ENCODE results near the gene SNCAIP.

SNCAIP gene

GRCh38 chr5:122392224-122392623 is 80.2 kb downstream of the SNCAIP start:
- no peak for DNase-seq

DNA sequence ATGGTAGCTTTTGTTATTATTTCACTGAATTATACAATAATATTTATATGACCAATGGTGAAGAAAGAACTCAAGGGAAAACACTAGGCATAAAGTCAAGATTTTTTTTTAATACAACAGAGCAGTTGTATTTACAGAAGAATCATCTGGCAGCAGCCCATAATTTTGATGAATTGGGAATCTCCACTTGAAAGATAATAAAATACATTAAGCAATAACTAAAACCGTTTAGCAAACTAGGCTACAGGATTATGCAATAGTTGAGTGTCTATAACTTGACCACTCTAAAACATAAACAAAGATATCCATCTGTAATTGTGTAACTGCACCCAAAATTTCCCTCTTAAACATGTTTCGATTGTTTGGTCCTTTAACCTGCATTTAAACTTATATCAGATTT is 80.8 kb downstream of the SNCAIP start:
- no peak for DNase-seq

DNA sequence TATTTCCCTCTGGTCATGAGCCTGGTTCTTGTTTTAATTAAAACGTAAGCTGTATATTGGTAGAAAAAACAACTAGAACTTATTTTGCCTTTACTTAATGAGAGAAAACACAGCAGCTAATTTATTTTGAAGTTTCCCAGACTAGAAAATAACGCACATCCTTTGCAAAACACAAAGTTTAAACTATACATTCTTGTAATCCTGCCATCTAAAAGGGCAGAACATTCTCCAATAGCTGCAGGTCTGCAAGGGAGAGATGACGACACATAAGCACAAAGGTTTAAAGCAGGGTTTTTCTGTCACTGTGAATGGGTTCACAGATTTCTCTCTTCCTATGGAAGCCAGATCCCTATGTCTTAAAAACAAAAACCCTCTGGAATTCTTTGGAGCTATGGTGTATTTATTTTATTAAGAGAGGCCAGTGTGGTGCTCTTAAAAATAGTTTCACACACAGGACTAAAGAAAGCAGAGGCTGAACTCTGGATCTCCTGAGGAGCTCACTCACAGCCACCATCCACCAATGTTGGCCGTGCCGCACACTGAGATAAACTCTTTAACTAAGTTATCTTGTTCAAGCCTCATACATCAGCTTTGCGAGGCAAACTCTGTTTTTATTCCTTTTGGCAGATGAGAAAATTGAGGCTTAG is 82.4 kb downstream of the SNCAIP start:
- DNase-seq, result no peak

DNA sequence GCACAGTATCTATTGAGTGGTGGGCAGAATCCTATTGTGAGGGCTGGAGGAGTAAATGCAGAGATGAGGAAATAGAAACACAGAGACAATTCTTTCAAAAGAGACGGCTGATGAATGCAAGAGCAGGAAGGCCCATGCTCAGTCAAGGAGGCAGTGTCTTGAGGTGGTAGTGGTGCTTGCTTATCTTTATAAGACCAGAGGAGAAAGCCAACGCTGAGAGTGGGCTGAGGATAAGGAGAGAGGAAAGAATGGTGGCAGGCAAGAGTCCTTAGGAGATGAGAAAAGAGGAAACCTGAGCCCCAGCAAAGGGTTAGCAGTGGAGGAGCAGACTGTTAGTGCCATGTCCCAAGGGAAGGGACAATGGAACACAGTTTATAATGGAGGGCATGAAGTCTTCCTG is 86.0 kb downstream of the SNCAIP start:
- DNase-seq, result no peak

DNA sequence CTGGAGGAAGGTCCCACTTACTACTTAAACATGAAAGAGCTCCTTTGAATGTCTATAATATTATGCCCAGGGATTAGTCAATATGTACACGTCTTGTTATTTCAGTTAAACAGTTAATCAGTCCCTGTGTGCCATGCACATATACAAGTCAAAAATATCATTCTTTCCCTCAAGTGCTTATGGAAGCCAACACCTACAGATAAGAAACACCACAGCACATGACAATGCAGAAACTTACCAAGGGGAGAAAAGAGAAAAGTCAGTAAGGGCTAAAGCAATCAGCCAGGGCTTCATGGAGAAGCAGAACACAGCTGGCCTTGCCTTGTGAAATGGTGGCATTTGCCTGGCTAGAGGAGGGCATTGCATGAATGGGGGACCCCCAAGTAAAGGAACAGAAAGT is 88.3 kb downstream of the SNCAIP start:
- no peak for DNase-seq

DNA sequence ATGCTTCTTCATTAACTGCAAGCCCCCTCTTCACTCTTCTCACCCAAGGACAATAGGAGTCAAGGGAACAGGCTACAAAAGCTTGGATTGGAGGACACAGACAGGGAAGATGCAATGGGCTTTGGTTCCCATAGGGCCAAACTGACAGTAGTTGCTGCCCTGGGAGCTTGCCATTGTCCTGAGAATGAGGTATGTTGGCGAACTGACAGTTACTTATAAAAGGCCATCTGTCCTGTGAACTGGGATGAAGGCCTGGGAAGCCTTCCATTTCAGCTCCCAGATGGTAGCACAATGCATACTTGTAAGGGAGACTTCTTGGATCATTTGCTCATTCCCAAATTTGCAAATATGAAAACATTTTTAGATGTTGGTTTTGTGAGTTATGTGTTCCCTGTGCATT is 88.9 kb downstream of the SNCAIP start:
- peak in 5 of 56 donors; percentile 15 to 27 (median 22) for DNase-seq

DNA sequence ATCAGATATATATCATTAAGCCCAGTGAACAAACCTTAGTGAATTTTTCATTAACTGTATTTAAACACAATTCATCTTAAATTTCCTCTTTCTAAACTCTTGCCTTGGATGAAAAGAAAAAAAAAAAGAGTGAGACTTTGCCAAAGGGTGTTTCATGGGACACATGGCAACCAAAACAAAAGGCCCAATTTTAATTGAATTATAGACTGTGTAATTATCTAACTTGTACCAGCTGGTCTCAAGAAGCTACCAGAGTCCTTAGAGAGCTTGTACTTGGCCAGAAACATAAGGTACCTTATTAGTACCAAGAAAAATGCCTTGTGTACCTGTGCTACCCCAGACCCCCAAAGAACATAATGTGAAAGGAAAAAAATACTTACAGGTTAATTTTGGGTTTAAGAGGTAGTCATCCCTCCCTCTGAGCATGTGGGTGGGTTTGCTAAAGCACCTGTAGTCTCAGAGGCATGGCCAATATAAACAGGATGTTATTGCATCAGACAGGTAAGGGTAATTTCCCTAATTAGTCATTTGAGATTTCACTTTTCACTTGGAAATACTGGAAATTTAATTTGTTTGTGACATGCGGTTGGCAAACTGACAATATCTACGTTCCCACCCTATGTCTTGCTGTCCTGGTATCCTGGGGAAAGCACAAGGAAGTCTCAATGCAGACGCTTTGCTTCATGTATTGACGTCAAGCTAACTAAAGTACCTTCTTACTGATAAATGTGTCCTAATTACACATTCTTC is 90.1 kb downstream of the SNCAIP start:
- no peak for DNase-seq

GRCh38 chr5:122402955-122403685 is 91.1 kb downstream of the SNCAIP start:
- no peak for DNase-seq

DNA sequence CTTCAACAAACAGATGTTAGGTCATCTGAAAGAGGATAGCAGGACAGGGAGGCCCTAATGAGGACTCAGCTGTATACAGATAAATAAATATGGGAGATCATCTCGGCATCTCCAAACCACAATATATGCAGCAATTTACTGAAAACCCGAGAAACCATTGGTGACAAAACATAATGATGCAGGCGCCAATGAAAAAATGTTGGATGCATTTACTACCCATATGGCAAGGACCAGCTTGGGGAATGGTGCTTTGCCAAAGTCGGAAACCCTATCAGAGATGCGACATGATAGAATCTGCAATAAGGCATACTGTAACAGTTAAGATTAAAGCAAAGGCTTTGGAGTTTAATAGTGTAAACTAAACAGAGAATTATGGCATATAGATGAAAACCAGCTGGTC is 92.0 kb downstream of the SNCAIP start:
- no peak for DNase-seq

DNA sequence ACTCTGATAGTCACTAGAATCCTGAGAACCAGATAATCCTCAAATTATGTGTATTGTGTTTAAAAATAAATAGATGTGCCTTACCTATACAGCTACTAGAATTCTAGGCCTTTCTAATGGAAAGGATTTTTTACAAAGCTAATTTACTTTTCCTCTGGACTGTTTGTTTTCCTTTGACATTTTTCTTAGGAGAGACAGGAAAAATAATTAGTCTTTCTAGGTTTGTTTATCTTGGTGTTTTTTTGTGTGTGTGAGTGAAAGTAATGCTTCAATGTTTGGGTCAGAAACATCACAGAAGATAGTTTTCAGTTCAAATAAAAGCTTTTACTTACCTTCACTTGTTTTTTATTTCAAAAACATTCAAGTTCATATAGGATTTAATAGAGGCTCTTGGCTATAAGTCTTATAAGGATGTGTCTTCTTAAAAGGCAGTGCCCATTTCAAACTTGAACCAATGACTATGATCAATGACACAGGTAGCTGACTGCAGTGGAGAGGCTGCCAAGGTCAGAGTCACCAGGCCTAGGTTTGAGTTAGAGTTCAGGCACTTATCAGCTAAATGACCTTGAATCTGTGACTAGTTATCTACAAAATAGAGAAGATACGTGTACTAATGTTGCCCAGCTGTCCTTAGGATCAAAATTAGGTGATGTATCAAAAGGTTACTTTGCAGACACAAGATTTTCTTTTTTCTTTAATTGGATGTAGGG is 92.8 kb downstream of the SNCAIP start:
- DNase-seq, result no peak

- no peak for DNase-seq
Observed at GRCh38 chr5:122405751-122406150, 93.7 kb downstream of the SNCAIP start.

DNA sequence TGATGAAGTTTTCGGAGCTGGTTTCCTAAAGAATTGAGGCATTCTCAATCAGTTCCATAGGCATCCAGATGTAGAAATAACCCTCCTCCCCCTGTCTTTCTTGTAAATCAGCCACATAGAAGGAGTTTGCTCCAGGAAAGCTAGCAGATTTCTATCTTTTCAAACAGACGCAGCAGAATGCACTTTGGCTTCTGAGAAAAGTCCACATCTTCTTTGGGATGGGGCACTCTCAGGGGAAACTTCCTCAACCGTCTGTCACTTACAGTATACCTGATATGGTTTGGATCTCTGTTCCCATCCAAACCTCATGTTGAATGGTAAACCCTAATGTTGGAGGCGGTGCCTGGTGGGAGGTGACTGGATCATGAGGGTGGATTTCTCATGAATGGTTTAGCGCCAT is 94.1 kb downstream of the SNCAIP start:
- DNase-seq, result no peak

- no peak for DNase-seq
Observed at GRCh38 chr5:122408592-122409224, 96.7 kb downstream of the SNCAIP start.

DNA sequence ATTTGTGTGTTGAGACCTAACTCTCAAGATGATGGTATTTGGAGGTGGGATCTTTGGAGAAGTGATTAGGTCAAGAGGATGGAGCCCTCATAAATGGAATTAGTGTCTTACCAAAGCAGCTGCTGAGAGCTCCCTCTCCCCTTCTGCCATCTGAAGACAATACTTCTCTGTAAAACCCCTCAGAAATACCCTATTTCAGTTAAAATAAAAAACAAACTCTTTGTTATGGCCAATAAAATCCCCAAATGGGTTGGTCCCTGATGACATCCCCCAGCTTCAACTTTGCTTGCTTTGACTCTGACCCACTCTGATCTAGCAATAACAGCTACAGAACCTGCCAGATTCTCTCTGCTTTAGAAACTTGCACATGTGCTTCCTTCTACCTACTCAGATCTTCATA is 100.9 kb downstream of the SNCAIP start:
- DNase-seq, result no peak

DNA sequence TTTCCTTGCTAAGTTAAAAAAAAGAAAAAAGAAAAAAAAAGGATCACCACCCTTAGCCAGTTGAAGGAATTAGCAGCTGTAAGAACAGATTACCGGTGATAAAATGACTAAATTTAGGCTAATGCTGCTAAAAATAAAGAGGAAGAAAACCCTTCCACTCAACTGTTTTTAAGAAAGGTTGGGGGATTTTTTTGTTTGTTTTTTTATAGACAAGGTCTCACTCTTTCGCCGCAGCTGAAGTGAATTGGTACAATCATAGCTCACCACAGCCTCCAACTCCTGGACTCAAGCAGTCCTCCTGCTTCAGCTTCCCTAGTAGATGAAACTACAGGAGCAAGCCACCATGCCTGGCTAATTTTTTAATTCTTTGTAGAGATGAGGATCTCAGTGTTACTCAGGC is 101.7 kb downstream of the SNCAIP start:
- no peak for DNase-seq

GRCh38 chr5:122415030-122415800 is 103.2 kb downstream of the SNCAIP start:
- DNase-seq, result peak in 36 of 56 donors; percentile 1 to 65 (median 23)

- DNase-seq, result no peak
Observed at GRCh38 chr5:122415801-122416120, 103.7 kb downstream of the SNCAIP start.

- no peak for DNase-seq
Observed at GRCh38 chr5:122419142-122419894, 107.3 kb downstream of the SNCAIP start.

DNA sequence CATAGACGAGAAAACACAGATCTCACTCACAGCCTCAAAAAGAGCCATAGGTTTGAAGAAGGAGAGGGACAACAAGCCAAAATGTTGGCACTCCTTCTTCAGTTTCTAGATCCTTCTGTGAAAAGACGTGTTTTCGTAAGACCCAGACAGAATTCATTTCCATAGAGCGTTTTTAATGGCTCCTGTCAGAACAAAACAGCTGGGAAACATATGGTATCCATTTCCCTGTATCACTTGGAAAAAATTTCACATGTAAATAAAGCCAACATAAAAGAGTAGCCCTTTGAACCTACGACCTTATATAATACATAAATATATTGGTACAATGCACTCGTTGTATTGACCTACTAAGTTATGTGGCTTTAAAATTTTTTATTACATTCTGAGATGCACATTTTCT is 108.1 kb downstream of the SNCAIP start:
- DNase-seq, result no peak

All from amygdala (tissue), 56 donors.